PC-9 (cell line): ENCODE results near the gene MORN4.

Experiments used
- EZH2 ChIP-seq: fragments of 200-600 bp; sonication (generic); IDR thresholded peaks from 2 replicates; pipeline ENCODE4 v1.8.0; 2017; ENCODE audit warnings: antibody characterized with exemption, low read depth
- TF ChIP-seq, protein P1 (sequence below): fragments of 200-600 bp; sonication (generic); conservative IDR thresholded peaks from 2 replicates; pipeline ENCODE4 v1.6.1; 2017; ENCODE audit warnings: mixed run types, antibody characterized with exemption, mild to moderate bottlenecking, moderate library complexity

DNA sequence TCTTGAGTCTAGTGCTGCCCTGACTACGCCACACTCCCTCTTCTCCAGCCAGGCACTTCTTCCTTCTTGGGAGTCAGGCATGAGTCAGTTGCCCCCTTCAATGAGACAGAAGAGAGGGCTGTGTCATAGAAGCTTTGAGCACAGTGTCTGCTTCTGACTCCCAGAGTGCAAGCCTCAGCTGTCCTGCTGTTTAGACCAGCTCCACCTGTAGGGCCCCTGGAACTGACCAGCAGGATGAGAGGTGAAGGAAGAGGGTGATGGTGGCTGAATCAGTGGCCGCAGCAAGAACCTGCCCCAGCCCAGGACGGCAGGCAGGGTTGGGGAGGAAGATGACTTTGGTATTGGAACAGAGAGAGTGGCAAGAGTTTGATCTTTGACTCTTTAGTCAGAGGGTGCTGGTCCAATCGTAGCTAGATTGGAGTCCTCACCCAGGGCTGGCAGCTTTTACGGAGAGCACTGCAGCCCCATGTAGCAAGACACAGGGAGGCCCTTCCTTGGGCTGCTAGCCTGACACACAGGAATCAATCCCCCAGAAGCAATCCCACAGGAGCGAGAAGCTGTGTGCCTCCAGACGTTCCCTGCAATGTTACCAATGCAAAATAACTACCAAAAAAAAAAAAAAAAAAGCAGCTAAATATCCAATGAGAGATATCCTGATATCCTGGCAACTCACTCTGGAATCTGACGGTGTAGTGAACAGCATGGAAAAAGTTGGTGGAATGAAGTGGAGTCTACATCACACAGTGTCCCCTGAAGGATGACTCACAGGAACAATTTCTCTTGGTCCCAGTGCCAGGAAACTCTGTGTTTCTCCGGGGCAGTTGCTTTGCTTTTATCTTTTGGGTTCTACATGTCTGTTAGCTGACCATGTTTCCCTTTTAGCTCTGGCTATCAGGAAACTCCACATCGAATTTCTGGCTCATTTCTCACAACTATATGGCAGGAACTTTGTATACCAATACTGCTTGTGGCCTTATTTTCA, 36.9 kb downstream of the MORN4 start:
- TF ChIP-seq, protein P1, sequence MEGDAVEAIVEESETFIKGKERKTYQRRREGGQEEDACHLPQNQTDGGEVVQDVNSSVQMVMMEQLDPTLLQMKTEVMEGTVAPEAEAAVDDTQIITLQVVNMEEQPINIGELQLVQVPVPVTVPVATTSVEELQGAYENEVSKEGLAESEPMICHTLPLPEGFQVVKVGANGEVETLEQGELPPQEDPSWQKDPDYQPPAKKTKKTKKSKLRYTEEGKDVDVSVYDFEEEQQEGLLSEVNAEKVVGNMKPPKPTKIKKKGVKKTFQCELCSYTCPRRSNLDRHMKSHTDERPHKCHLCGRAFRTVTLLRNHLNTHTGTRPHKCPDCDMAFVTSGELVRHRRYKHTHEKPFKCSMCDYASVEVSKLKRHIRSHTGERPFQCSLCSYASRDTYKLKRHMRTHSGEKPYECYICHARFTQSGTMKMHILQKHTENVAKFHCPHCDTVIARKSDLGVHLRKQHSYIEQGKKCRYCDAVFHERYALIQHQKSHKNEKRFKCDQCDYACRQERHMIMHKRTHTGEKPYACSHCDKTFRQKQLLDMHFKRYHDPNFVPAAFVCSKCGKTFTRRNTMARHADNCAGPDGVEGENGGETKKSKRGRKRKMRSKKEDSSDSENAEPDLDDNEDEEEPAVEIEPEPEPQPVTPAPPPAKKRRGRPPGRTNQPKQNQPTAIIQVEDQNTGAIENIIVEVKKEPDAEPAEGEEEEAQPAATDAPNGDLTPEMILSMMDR = no peak
- no peak for TF ChIP-seq EZH2
